Lower leg skin (tissue), 3 donors: Measurements from ENCODE around the gene HOXB8.

Experiments used
- POLR2A ChIP-seq, 2 donors: fragments of 450-650 bp; IDR thresholded peaks; one replicate each; pipeline ENCODE4 v1.6.1; 2016 to 2017; ENCODE audit warnings: antibody characterized with exemption in 2 of 2, mild to moderate bottlenecking in 1 of 2, moderate library complexity in 1 of 2
- TF ChIP-seq, protein P1 (sequence below), 3 donors: fragments of 450-650 bp; IDR thresholded peaks; one replicate each; pipeline ENCODE4 v1.5.1; 2016; ENCODE audit warnings: antibody characterized with exemption in 3 of 3, mild to moderate bottlenecking in 3 of 3, moderate library complexity in 2 of 3

- TF ChIP-seq, protein P1, sequence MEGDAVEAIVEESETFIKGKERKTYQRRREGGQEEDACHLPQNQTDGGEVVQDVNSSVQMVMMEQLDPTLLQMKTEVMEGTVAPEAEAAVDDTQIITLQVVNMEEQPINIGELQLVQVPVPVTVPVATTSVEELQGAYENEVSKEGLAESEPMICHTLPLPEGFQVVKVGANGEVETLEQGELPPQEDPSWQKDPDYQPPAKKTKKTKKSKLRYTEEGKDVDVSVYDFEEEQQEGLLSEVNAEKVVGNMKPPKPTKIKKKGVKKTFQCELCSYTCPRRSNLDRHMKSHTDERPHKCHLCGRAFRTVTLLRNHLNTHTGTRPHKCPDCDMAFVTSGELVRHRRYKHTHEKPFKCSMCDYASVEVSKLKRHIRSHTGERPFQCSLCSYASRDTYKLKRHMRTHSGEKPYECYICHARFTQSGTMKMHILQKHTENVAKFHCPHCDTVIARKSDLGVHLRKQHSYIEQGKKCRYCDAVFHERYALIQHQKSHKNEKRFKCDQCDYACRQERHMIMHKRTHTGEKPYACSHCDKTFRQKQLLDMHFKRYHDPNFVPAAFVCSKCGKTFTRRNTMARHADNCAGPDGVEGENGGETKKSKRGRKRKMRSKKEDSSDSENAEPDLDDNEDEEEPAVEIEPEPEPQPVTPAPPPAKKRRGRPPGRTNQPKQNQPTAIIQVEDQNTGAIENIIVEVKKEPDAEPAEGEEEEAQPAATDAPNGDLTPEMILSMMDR (IDR thresholded peaks at IDR 0.05), result no peak
- no peak for TF ChIP-seq POLR2A (IDR thresholded peaks at IDR 0.05)
Measured at GRCh38 chr17:48632579-48633265, 17.6 kb upstream of the HOXB8 start.
